ENCODE data around the gene FSHB. TPM values are rescaled to one million over a fixed set of nuclear protein-coding genes. Genes with fewer than 3 reads are reported as not detected.

The FSHB gene
- total RNA-seq, 2 experiments from 2014 or later = not detected

GRCh38 chr11:30245621-30246020 lies 14.8 kb downstream of the FSHB start:
- Mint-ChIP-seq H3K36me3 (ENCODE audit: low read depth) (no peaks in the 10 kb centered on the region), H3K4me3 (no peak overlapping the region), H3K4me1 (ENCODE audit: low read depth) (peaks cover 3% of the 10 kb centered on the region), H3K27me3 (peaks cover 9% of the 10 kb centered on the region), H3K9me3 (no peaks in the 10 kb centered on the region), H3K27ac (no peak overlapping the region)
- ATAC-seq = no peak
- ChIA-PET POLR2A (no interaction called here), CTCF (no interaction called here)
- no peak for TF ChIP-seq CTCF (IDR thresholded peaks at IDR 0.05)
- intact Hi-C loops (cut with micrococcal nuclease) = no loop called here
- no peak for DNase-seq

- no peak for DNase-seq
- Mint-ChIP-seq H3K4me3 (no peak overlapping the region), H3K27me3 (peaks cover 6% of the 10 kb centered on the region), H3K27ac (no peak overlapping the region), H3K36me3 (ENCODE audit: low read depth) (no peaks in the 10 kb centered on the region), H3K9me3 (no peaks in the 10 kb centered on the region), H3K4me1 (ENCODE audit: low read depth) (peaks cover 2% of the 10 kb centered on the region)
- TF ChIP-seq CTCF (IDR thresholded peaks at IDR 0.05) = no peak
- CTCF ChIA-PET = no interaction called here
- POLR2A ChIA-PET = no interaction called here
- intact Hi-C loops (cut with micrococcal nuclease) = no loop called here
- ATAC-seq = no peak
These were observed 23.8 kb downstream of the FSHB start for GRCh38 chr11:30254307-30255298.

- H3K4me1 Mint-ChIP-seq (ENCODE audit: low read depth) = peaks cover 2% of the 10 kb centered on the region
- ATAC-seq = no peak
- intact Hi-C loops (cut with micrococcal nuclease) = no loop called here
- no peak overlapping the region for H3K4me3 Mint-ChIP-seq
- POLR2A ChIA-PET = no interaction called here
- no peak overlapping the region for H3K27ac Mint-ChIP-seq
- CTCF ChIA-PET = no interaction called here
- no peaks in the 10 kb centered on the region for H3K36me3 Mint-ChIP-seq (ENCODE audit: low read depth)
- H3K9me3 Mint-ChIP-seq = no peaks in the 10 kb centered on the region
- no peak for TF ChIP-seq CTCF (IDR thresholded peaks at IDR 0.05)
- H3K27me3 Mint-ChIP-seq = peaks cover 6% of the 10 kb centered on the region
- no peak for DNase-seq
These were observed 24.8 kb downstream of the FSHB start for GRCh38 chr11:30255637-30256036.

- H3K4me3 Mint-ChIP-seq = no peak overlapping the region
- POLR2A ChIA-PET = interaction anchor here (0.9 kb wide), 1 partner anchor 15 kb away, joined by 3 read pairs; no protein-coding TSS in a partner anchor
These were observed 26.2 kb downstream of the FSHB start for GRCh38 chr11:30257058-30257457.

More at GRCh38 chr11:30257058-30257457, 26.2 kb downstream of the FSHB start:
- Mint-ChIP-seq H3K9me3 (no peaks in the 10 kb centered on the region), H3K36me3 (ENCODE audit: low read depth) (no peaks in the 10 kb centered on the region), H3K27ac (no peak overlapping the region), H3K27me3 (peaks cover 6% of the 10 kb centered on the region), H3K4me1 (ENCODE audit: low read depth) (peaks cover 2% of the 10 kb centered on the region)
- ATAC-seq = no peak
- no peak for DNase-seq
- CTCF ChIA-PET = no interaction called here
- no peak for TF ChIP-seq CTCF (IDR thresholded peaks at IDR 0.05)
- intact Hi-C loops (cut with micrococcal nuclease) = no loop called here
